ENCODE results near the gene ITGB5. TPM values are rescaled to one million over a fixed set of nuclear protein-coding genes. Genes with fewer than 3 reads are reported as not detected.
A peak's percentile ranks its signal among the peaks of the same experiment; 100 is the strongest.

Gene ITGB5
- total RNA-seq, 1 donor from 2014 or later, result 122 TPM

DNA sequence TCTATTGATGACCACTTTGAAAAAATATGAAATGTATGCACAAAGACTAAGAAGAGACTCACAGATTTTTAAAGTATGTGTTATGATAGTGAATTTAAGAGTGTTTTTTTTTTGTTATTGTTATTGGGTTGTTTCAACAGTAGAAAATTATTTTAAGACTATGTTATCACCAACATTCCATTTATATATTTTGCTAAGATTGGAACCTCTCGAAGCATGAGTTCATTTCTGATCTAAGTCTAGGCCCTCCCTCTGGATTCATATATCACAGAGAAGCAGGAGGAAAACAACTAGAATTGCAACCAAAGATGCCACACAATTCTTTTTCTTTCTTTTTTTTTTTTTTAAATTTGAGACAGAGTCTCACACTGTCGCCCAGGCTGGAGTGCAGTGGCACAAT, 46.8 kb downstream of the ITGB5 start:
- TF ChIP-seq, protein P1, sequence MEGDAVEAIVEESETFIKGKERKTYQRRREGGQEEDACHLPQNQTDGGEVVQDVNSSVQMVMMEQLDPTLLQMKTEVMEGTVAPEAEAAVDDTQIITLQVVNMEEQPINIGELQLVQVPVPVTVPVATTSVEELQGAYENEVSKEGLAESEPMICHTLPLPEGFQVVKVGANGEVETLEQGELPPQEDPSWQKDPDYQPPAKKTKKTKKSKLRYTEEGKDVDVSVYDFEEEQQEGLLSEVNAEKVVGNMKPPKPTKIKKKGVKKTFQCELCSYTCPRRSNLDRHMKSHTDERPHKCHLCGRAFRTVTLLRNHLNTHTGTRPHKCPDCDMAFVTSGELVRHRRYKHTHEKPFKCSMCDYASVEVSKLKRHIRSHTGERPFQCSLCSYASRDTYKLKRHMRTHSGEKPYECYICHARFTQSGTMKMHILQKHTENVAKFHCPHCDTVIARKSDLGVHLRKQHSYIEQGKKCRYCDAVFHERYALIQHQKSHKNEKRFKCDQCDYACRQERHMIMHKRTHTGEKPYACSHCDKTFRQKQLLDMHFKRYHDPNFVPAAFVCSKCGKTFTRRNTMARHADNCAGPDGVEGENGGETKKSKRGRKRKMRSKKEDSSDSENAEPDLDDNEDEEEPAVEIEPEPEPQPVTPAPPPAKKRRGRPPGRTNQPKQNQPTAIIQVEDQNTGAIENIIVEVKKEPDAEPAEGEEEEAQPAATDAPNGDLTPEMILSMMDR (IDR thresholded peaks at IDR 0.05; ENCODE audit: borderline replicate concordance), result no peak
- H3K4me1 ChIP-seq, result peaks cover 97% of the 10 kb centered on the region
- H3K27ac ChIP-seq (replicated peaks), result peak overlapping the region; percentile 89
- H3K4me3 ChIP-seq, result no peak overlapping the region
- intact Hi-C loops (cut with micrococcal nuclease), result no loop called here
- DNase-seq, result no peak
- H3K36me3 ChIP-seq, result peaks cover 14% of the 10 kb centered on the region
- no peaks in the 10 kb centered on the region for H3K27me3 ChIP-seq (ENCODE audit: low read depth)
- no peaks in the 10 kb centered on the region for H3K9me3 ChIP-seq (replicated peaks)

GRCh38 chr3:124839896-124840295, 47.3 kb downstream of the ITGB5 start:
- no peak for DNase-seq
- Histone ChIP-seq H3K36me3 (peaks cover 14% of the 10 kb centered on the region), H3K4me1 (peaks cover 97% of the 10 kb centered on the region), H3K27me3 (ENCODE audit: low read depth) (no peaks in the 10 kb centered on the region), H3K4me3 (no peak overlapping the region), H3K27ac (replicated peaks) (peak overlapping the region; percentile 89), H3K9me3 (replicated peaks) (no peaks in the 10 kb centered on the region)
- intact Hi-C loops (cut with micrococcal nuclease), result no loop called here
- TF ChIP-seq, protein P1 (IDR thresholded peaks at IDR 0.05; ENCODE audit: borderline replicate concordance), result no peak

DNA sequence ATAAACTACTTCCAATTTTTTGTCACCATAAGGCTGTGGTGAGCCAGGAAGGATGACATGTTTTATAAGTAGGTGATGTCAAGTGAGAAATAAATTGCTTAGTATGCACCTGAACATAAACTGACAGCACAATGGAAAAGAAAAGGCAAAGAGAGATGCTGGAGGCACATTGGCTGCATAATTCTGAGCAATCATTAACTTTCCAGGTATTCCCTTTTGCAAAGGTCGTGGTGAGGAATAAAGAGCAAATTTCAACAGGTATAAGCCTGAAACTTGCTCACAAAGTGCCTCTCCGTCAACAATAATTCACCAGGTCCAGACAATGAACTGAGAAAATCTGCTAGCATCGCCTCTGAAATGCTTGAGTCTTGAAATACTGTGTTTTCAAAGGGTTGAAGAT, 48.2 kb downstream of the ITGB5 start:
- Histone ChIP-seq H3K4me1 (peaks cover 97% of the 10 kb centered on the region), H3K4me3 (no peak overlapping the region), H3K36me3 (peaks cover 14% of the 10 kb centered on the region), H3K9me3 (replicated peaks) (no peaks in the 10 kb centered on the region), H3K27me3 (ENCODE audit: low read depth) (no peaks in the 10 kb centered on the region), H3K27ac (replicated peaks) (peak overlapping the region; percentile 89)
- no peak for DNase-seq
- intact Hi-C loops (cut with micrococcal nuclease), result no loop called here
- TF ChIP-seq, protein P1 (IDR thresholded peaks at IDR 0.05; ENCODE audit: borderline replicate concordance), result no peak

DNA sequence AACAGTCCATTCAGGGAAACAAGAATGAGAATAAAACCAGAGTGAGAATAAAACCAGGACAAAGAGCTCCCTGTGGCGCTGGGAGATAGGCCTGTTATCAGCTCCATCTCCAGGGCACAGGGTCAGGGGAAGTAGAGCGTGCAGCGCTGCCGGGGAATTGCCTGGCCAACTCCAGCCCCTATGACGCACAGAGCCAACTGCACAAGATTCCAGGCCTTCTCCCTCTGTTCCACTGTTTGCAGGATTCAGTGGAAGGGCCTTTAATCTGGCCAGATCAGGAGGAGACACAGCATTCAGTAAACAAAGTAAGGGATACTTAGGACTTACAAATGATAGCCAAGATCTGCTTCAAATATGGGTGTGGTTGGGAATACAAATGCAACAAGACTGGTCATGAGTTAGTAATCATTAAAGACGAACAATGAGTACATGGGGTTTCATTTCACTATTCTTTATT, 49.4 kb downstream of the ITGB5 start:
- Histone ChIP-seq H3K27me3 (ENCODE audit: low read depth) (no peaks in the 10 kb centered on the region), H3K27ac (replicated peaks) (peak overlapping the region; percentile 89), H3K36me3 (peaks cover 14% of the 10 kb centered on the region), H3K9me3 (replicated peaks) (no peaks in the 10 kb centered on the region), H3K4me3 (no peak overlapping the region), H3K4me1 (peaks cover 97% of the 10 kb centered on the region)
- intact Hi-C loops (cut with micrococcal nuclease), result no loop called here
- DNase-seq, result peak; percentile 71
- TF ChIP-seq, protein P1 (IDR thresholded peaks at IDR 0.05; ENCODE audit: borderline replicate concordance), result no peak

GRCh38 chr3:124837065-124837464, 50.1 kb downstream of the ITGB5 start:
- no peak for DNase-seq
- intact Hi-C loops (cut with micrococcal nuclease), result no loop called here
- Histone ChIP-seq H3K27me3 (ENCODE audit: low read depth) (no peaks in the 10 kb centered on the region), H3K27ac (replicated peaks) (peak overlapping the region; percentile 89), H3K4me3 (no peak overlapping the region), H3K36me3 (peaks cover 14% of the 10 kb centered on the region), H3K9me3 (replicated peaks) (no peaks in the 10 kb centered on the region), H3K4me1 (peaks cover 97% of the 10 kb centered on the region)
- TF ChIP-seq, protein P1 (IDR thresholded peaks at IDR 0.05; ENCODE audit: borderline replicate concordance), result no peak
